ENCODE measurements around the gene STX18. TPM values are rescaled to one million over a fixed set of nuclear protein-coding genes. Genes with fewer than 3 reads are reported as not detected.

Gene STX18
- total RNA-seq, 1 donor from 2014 or later: 24.0 TPM

GRCh38 chr4:4388836-4389575, 152.8 kb downstream of the STX18 start:
- Mint-ChIP-seq H3K27ac (ENCODE audit: unreplicated experiment) (no peak overlapping the region), H3K27me3 (ENCODE audit: unreplicated experiment) (peaks cover 13% of the 10 kb centered on the region), H3K36me3 (ENCODE audit: low read depth, unreplicated experiment) (peaks cover 8% of the 10 kb centered on the region), H3K4me3 (ENCODE audit: unreplicated experiment) (no peak overlapping the region), H3K9me3 (ENCODE audit: unreplicated experiment) (no peaks in the 10 kb centered on the region), H3K4me1 (ENCODE audit: unreplicated experiment) (peaks cover 8% of the 10 kb centered on the region)
- DNase-seq (ENCODE audit: low spot score): no peak
- no peak for TF ChIP-seq CTCF (IDR thresholded peaks at IDR 0.05; ENCODE audit: unreplicated experiment)

GRCh38 chr4:4388311-4388790, 153.5 kb downstream of the STX18 start:
- Mint-ChIP-seq H3K4me3 (ENCODE audit: unreplicated experiment) (peak overlapping the region; percentile 81), H3K4me1 (ENCODE audit: unreplicated experiment) (peaks cover 8% of the 10 kb centered on the region), H3K9me3 (ENCODE audit: unreplicated experiment) (no peaks in the 10 kb centered on the region), H3K27ac (ENCODE audit: unreplicated experiment) (peak overlapping the region; percentile 39), H3K36me3 (ENCODE audit: low read depth, unreplicated experiment) (peaks cover 8% of the 10 kb centered on the region), H3K27me3 (ENCODE audit: unreplicated experiment) (peaks cover 10% of the 10 kb centered on the region)
- no peak for TF ChIP-seq CTCF (IDR thresholded peaks at IDR 0.05; ENCODE audit: unreplicated experiment)
- no peak for DNase-seq (ENCODE audit: low spot score)

GRCh38 chr4:4387531-4388310, 154.1 kb downstream of the STX18 start:
- H3K9me3 Mint-ChIP-seq (ENCODE audit: unreplicated experiment): no peaks in the 10 kb centered on the region
- H3K4me1 Mint-ChIP-seq (ENCODE audit: unreplicated experiment): peaks cover 8% of the 10 kb centered on the region
- H3K4me3 Mint-ChIP-seq (ENCODE audit: unreplicated experiment): peak overlapping the region; percentile 81
- peaks cover 10% of the 10 kb centered on the region for H3K27me3 Mint-ChIP-seq (ENCODE audit: unreplicated experiment)
- DNase-seq (ENCODE audit: low spot score): no peak
- H3K27ac Mint-ChIP-seq (ENCODE audit: unreplicated experiment): no peak overlapping the region
- no peak for TF ChIP-seq CTCF (IDR thresholded peaks at IDR 0.05; ENCODE audit: unreplicated experiment)
- peaks cover 8% of the 10 kb centered on the region for H3K36me3 Mint-ChIP-seq (ENCODE audit: low read depth, unreplicated experiment)

GRCh38 chr4:4386736-4387392, 155.0 kb downstream of the STX18 start, which contains the start of gene NSG1:
Gene NSG1, plus strand, starts transcription at chr4:4387102. Its CDS starts 528 bp downstream, at chr4:4387630.
- Mint-ChIP-seq H3K36me3 (ENCODE audit: low read depth, unreplicated experiment) (peaks cover 8% of the 10 kb centered on the region), H3K27ac (ENCODE audit: unreplicated experiment) (no peak within 1 kb of the TSS), H3K9me3 (ENCODE audit: unreplicated experiment) (no peaks in the 10 kb centered on the region), H3K4me3 (ENCODE audit: unreplicated experiment) (peak within 1 kb of the TSS; percentile 78), H3K4me1 (ENCODE audit: unreplicated experiment) (peaks cover 8% of the 10 kb centered on the region), H3K27me3 (ENCODE audit: unreplicated experiment) (peaks cover 10% of the 10 kb centered on the region)
- peak; percentile 43 for DNase-seq (ENCODE audit: low spot score)
- no peak for TF ChIP-seq CTCF (IDR thresholded peaks at IDR 0.05; ENCODE audit: unreplicated experiment)

Data from endothelial cell (in vitro differentiated cells).